ENCODE results near the gene HNRNPM.

- TF ChIP-seq CTCF (IDR thresholded peaks at IDR 0.05) (no peak), POLR2A (IDR thresholded peaks at IDR 0.05) (no peak), EP300 (IDR thresholded peaks at IDR 0.05) (no peak)
Measured at GRCh38 chr19:8488365-8488764, 43.6 kb downstream of the HNRNPM start.

Data from ovary (tissue), 3 donors.